Thoracic aorta (tissue), 2 donors: ENCODE results near the gene LAG3. TPM values are rescaled to one million over a fixed set of nuclear protein-coding genes. Genes with fewer than 3 reads are reported as not detected.

Experiments
- ATAC-seq: fragments of 150-250 bp; one replicate; pipeline ENCODE4 v1.8.0; 2017; ENCODE audit warnings: low read depth; ENCODE audit not compliant: insufficient number of reproducible peaks, low FRiP score
- DNase-seq: peaks from one replicate; pipeline ENCODE4 v3.0.0-alpha.2; 2020; ENCODE audit warnings: low spot score
- H3K27ac ChIP-seq, 2 donors: fragments of 200-600 bp; sonication (generic); 1 replicate in 1 of 2; 2 replicates in 1 of 2; pipeline ENCODE4 v1.5.1; 2016; ENCODE audit warnings: mild to moderate bottlenecking in 2 of 2, moderate library complexity in 2 of 2
- H3K27me3 ChIP-seq: fragments of 200-600 bp; sonication (generic); replicated peaks from 2 replicates; pipeline ENCODE4 v1.6.0; 2016; ENCODE audit warnings: mild to moderate bottlenecking; ENCODE audit not compliant: insufficient read depth
- H3K36me3 ChIP-seq: fragments of 200-600 bp; sonication (generic); one replicate; pipeline ENCODE4 v1.5.1; 2016
- H3K4me1 ChIP-seq, 2 donors: fragments of 200-600 bp; sonication (generic); 1 replicate in 1 of 2; 2 replicates in 1 of 2; pipeline versions ENCODE4 v1.5.1 to v1.6.0; 2016; ENCODE audit warnings: low read depth in 2 of 2, mild to moderate bottlenecking in 1 of 2; ENCODE audit not compliant: control insufficient read depth in 1 of 2
- H3K4me3 ChIP-seq: fragments of 200-600 bp; sonication (generic); 2 replicates; pipeline ENCODE4 v1.5.1; 2016; ENCODE audit warnings: mild to moderate bottlenecking
- H3K9me3 ChIP-seq: fragments of 200-600 bp; sonication (generic); 2 replicates; pipeline ENCODE4 v1.5.1; 2016
- total RNA-seq, 2 donors: library from RNA; depleted of rRNA; stranded (reverse); fragments of >200 nt; gene quantifications; one replicate each; pipeline versions ENCODE4 v1.1.0 to v1.2.3, GENCODE V29; 2016
- TF ChIP-seq, protein P1 (sequence below): fragments of 200-600 bp; sonication (generic); IDR thresholded peaks from one replicate; pipeline ENCODE4 v1.5.1; 2019; ENCODE audit warnings: antibody characterized with exemption

The LAG3 gene
- total RNA-seq, 2 donors from 2014 or later, result 0.95 to 1.5 TPM

DNA sequence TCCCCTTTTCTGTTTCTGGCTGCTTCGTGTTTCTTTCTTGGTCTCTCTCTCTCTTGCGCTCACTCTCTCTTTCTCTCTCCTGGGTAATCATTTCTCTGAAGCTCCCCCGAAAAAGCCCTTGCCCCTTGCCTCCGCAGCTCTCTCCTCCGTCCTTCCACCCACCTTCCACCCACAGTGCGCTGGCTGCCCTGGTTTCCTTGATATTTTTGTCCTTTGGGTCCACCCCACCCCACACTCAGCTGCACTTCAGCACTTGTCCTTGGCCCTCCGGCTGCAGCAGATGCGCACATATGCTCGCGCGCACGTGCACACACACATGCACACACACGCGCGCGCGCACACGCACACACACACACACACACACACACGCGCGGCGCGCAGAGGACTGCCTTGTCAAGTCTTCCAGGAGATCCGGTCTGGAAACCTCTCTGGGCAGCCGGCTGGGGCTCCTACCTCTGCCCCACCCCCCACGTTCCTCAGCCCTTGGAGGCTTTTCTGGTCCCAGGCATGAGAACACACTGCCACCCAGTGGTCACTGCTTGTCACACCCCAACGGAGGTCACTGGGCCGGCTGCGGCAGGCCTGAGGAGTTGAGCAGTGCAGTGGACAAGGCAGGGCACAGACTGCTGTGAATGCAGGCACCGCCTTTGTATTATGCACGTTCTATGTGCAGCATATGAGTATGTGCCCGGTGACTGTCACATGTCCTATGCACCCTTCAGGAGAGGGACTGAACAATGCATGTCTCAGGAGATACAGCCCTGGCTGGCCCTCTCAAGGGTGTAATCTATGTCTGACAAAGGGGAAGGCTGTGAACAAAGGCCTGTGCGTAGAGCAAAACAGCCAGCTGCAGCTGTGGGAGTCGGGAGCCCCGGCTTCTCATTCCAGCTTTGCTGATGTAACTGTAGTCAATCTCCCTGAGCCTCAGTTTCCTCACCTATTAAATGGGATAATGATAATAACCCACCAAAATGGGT is 6.5 kb downstream of the LAG3 start:
- peak; percentile 82 for DNase-seq
- Histone ChIP-seq H3K4me3 (peak overlapping the region; percentile 76), H3K9me3 (no peaks in the 10 kb centered on the region), H3K27me3 (no peaks in the 10 kb centered on the region), H3K27ac (peak overlapping the region; percentile 41 to 50), H3K4me1 (peaks cover 7 to 10% of the 10 kb centered on the region in 2 donors), H3K36me3 (no peaks in the 10 kb centered on the region)
- TF ChIP-seq, protein P1, sequence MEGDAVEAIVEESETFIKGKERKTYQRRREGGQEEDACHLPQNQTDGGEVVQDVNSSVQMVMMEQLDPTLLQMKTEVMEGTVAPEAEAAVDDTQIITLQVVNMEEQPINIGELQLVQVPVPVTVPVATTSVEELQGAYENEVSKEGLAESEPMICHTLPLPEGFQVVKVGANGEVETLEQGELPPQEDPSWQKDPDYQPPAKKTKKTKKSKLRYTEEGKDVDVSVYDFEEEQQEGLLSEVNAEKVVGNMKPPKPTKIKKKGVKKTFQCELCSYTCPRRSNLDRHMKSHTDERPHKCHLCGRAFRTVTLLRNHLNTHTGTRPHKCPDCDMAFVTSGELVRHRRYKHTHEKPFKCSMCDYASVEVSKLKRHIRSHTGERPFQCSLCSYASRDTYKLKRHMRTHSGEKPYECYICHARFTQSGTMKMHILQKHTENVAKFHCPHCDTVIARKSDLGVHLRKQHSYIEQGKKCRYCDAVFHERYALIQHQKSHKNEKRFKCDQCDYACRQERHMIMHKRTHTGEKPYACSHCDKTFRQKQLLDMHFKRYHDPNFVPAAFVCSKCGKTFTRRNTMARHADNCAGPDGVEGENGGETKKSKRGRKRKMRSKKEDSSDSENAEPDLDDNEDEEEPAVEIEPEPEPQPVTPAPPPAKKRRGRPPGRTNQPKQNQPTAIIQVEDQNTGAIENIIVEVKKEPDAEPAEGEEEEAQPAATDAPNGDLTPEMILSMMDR, result peak; percentile 95
- peak; percentile 62 for ATAC-seq

DNA sequence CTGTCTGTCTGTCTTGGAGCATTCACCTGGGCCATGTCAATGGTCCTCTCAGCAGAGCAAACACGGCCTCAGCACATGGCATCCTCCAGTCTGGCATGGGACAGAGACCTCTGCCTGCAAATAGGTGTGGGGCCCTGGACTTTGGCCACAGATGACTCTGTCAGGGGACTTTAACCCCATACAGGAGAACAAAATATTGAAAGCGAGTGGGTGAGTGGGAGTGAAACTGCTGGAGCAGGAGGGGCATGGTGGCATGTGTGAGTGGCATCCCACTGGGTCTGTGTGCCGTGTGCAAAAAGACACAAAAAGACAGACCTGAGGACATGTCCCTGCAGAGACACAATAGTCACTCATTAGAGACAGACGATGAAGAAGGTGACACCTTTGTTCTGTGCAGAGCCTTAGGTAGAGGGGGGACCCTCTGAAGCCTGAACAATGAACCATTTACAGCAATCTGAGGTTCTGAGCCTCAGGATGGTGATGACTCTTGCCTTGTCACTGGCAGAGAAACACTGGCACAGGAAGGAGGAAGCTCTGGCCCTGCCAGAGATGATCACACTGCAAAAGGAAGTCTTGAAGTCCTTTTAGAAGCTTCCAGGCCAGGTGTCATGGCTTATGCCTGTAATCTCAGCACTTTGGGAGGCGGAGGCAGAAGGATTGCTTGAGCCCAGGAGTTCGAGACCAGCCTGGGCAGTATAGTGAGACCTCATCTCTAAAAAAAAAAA is 7.5 kb downstream of the LAG3 start:
- Histone ChIP-seq H3K4me1 (peaks cover 7 to 10% of the 10 kb centered on the region in 2 donors), H3K36me3 (no peaks in the 10 kb centered on the region), H3K27me3 (no peaks in the 10 kb centered on the region), H3K4me3 (no peak overlapping the region), H3K27ac (no peak overlapping the region), H3K9me3 (no peaks in the 10 kb centered on the region)
- no peak for ATAC-seq
- no peak for DNase-seq
- TF ChIP-seq, protein P1, result no peak

- Histone ChIP-seq H3K27ac (no peak overlapping the region), H3K4me1 (peaks cover 7 to 10% of the 10 kb centered on the region in 2 donors), H3K9me3 (no peaks in the 10 kb centered on the region), H3K36me3 (no peaks in the 10 kb centered on the region), H3K27me3 (no peaks in the 10 kb centered on the region), H3K4me3 (no peak overlapping the region)
- DNase-seq, result no peak
- TF ChIP-seq, protein P1, result no peak
- no peak for ATAC-seq
These were observed 8.3 kb downstream of the LAG3 start for GRCh38 chr12:6780573-6780972.

- Histone ChIP-seq H3K27ac (no peak overlapping the region), H3K4me3 (no peak overlapping the region), H3K27me3 (no peaks in the 10 kb centered on the region), H3K4me1 (peaks cover 7 to 10% of the 10 kb centered on the region in 2 donors), H3K36me3 (no peaks in the 10 kb centered on the region), H3K9me3 (no peaks in the 10 kb centered on the region)
- TF ChIP-seq, protein P1, result no peak
- no peak for ATAC-seq
- DNase-seq, result no peak
These were observed 9.8 kb downstream of the LAG3 start for GRCh38 chr12:6782119-6782518.
